Measurements from ENCODE around the gene RAB3B. TPM values are rescaled to one million over a fixed set of nuclear protein-coding genes. Genes with fewer than 3 reads are reported as not detected.

The RAB3B gene
- total RNA-seq, 3 donors from 2014 or later: 0.66 to 1.3 TPM; not detected in 1

- TF ChIP-seq POLR2A (IDR thresholded peaks at IDR 0.05) (no peak), POLR2AphosphoS5 (IDR thresholded peaks at IDR 0.05) (no peak), CTCF (IDR thresholded peaks at IDR 0.05) (no peak)
- no peaks in the 10 kb centered on the region for H3K4me1 ChIP-seq
- no peak overlapping the region for H3K27ac ChIP-seq
- no peaks in the 10 kb centered on the region for H3K27me3 ChIP-seq
- DNase-seq (ENCODE audit: low spot score in 2 of 2): no peak
- no peak overlapping the region for H3K4me3 ChIP-seq
- no peaks in the 10 kb centered on the region for H3K36me3 ChIP-seq
- H3K9me3 ChIP-seq: no peaks in the 10 kb centered on the region
- intact Hi-C loops (cut with DNase I; ENCODE audit: low total_unique reads): loop anchor here (5.0 kb wide), 1 partner anchor 1558 kb away; no protein-coding TSS in a partner anchor
These were observed 61.6 kb downstream of the RAB3B start for GRCh38 chr1:51928896-51929295.

- Histone ChIP-seq H3K4me3 (no peak overlapping the region), H3K27me3 (no peaks in the 10 kb centered on the region)
These were observed 63.5 kb downstream of the RAB3B start for GRCh38 chr1:51927029-51927428.

GRCh38 chr1:51926171-51926812, 64.2 kb downstream of the RAB3B start:
- intact Hi-C loops (cut with DNase I; ENCODE audit: low total_unique reads): loop anchor here (5.0 kb wide), 1 partner anchor 1561 kb away; no protein-coding TSS in a partner anchor
- TF ChIP-seq POLR2A (IDR thresholded peaks at IDR 0.05) (no peak), POLR2AphosphoS5 (IDR thresholded peaks at IDR 0.05) (no peak), CTCF (IDR thresholded peaks at IDR 0.05) (no peak)
- Histone ChIP-seq H3K4me3 (no peak overlapping the region), H3K36me3 (no peaks in the 10 kb centered on the region), H3K27ac (no peak overlapping the region), H3K4me1 (no peaks in the 10 kb centered on the region), H3K27me3 (no peaks in the 10 kb centered on the region), H3K9me3 (no peaks in the 10 kb centered on the region)
- DNase-seq (ENCODE audit: low spot score in 2 of 2): no peak

More at GRCh38 chr1:51927029-51927428, 63.5 kb downstream of the RAB3B start:
- Histone ChIP-seq H3K27ac (no peak overlapping the region), H3K36me3 (no peaks in the 10 kb centered on the region), H3K4me1 (no peaks in the 10 kb centered on the region), H3K9me3 (no peaks in the 10 kb centered on the region)
- intact Hi-C loops (cut with DNase I; ENCODE audit: low total_unique reads): loop anchor here (5.0 kb wide), 1 partner anchor 1560 kb away; no protein-coding TSS in a partner anchor
- no peak for DNase-seq (ENCODE audit: low spot score in 2 of 2)
- TF ChIP-seq CTCF (IDR thresholded peaks at IDR 0.05) (no peak), POLR2A (IDR thresholded peaks at IDR 0.05) (no peak), POLR2AphosphoS5 (IDR thresholded peaks at IDR 0.05) (no peak)

GRCh38 chr1:51924455-51924854, 66.0 kb downstream of the RAB3B start:
- Histone ChIP-seq H3K9me3 (no peaks in the 10 kb centered on the region), H3K27me3 (no peaks in the 10 kb centered on the region), H3K4me1 (no peaks in the 10 kb centered on the region), H3K36me3 (no peaks in the 10 kb centered on the region), H3K27ac (no peak overlapping the region), H3K4me3 (no peak overlapping the region)
- intact Hi-C loops (cut with DNase I; ENCODE audit: low total_unique reads): no loop called here
- DNase-seq (ENCODE audit: low spot score in 2 of 2): no peak
- TF ChIP-seq CTCF (IDR thresholded peaks at IDR 0.05) (no peak), POLR2A (IDR thresholded peaks at IDR 0.05) (no peak), POLR2AphosphoS5 (IDR thresholded peaks at IDR 0.05) (no peak)

- no peaks in the 10 kb centered on the region for H3K4me1 ChIP-seq
- H3K27me3 ChIP-seq: no peaks in the 10 kb centered on the region
- no peaks in the 10 kb centered on the region for H3K9me3 ChIP-seq
- H3K36me3 ChIP-seq: no peaks in the 10 kb centered on the region
- intact Hi-C loops (cut with DNase I; ENCODE audit: low total_unique reads): no loop called here
- H3K27ac ChIP-seq: no peak overlapping the region
- no peak overlapping the region for H3K4me3 ChIP-seq
- DNase-seq (ENCODE audit: low spot score in 2 of 2): no peak
- TF ChIP-seq POLR2A (IDR thresholded peaks at IDR 0.05): no peak
- no peak for TF ChIP-seq CTCF (IDR thresholded peaks at IDR 0.05)
- TF ChIP-seq POLR2AphosphoS5 (IDR thresholded peaks at IDR 0.05): no peak
These were observed 68.5 kb downstream of the RAB3B start for GRCh38 chr1:51922040-51922439.

All from breast epithelium (tissue), 4 donors.